Stimulated activated CD8-positive, alpha-beta memory T cell treated with anti-CD3 and anti-CD28 coated beads, Interleukin-15, amount 100 ng/mL, for 24 hours (primary cell): ENCODE data around the gene FLYWCH1.
A peak's percentile ranks its signal among the peaks of the same experiment; 100 is the strongest.
"Not testable (repeated sequence)": the region's sequence is repeated elsewhere in the genome, so short reads cannot be mapped to it uniquely, and the experiment has no call there.

Experiments
- DNase-seq: peaks from one replicate; pipeline ENCODE4 v3.0.0-alpha.2; 2020; ENCODE audit warnings: low read depth

FLYWCH1 gene

GRCh38 chr16:2925951-2926649 lies 14.4 kb downstream of the FLYWCH1 start:
- no peak for DNase-seq

GRCh38 chr16:2926650-2926999 lies 14.9 kb downstream of the FLYWCH1 start:
- DNase-seq = no peak

GRCh38 chr16:2927010-2927646 lies 15.4 kb downstream of the FLYWCH1 start:
- DNase-seq = peak; percentile 66

- DNase-seq = not testable (repeated sequence)
Observed at GRCh38 chr16:2928151-2928550, 16.4 kb downstream of the FLYWCH1 start.

GRCh38 chr16:2928796-2929195 lies 17.1 kb downstream of the FLYWCH1 start:
- DNase-seq = no peak

GRCh38 chr16:2929693-2930092 lies 18.0 kb downstream of the FLYWCH1 start:
- DNase-seq = no peak

- DNase-seq = no peak
Observed at GRCh38 chr16:2930236-2930635, 18.5 kb downstream of the FLYWCH1 start.

- DNase-seq = not testable (repeated sequence)
Observed at GRCh38 chr16:2931231-2931914, 19.6 kb downstream of the FLYWCH1 start.

GRCh38 chr16:2933136-2933535 lies 21.4 kb downstream of the FLYWCH1 start:
- no peak for DNase-seq

GRCh38 chr16:2933701-2934100 lies 22.0 kb downstream of the FLYWCH1 start:
- no peak for DNase-seq

GRCh38 chr16:2934450-2934849 lies 22.7 kb downstream of the FLYWCH1 start:
- DNase-seq = no peak

- no peak for DNase-seq
Observed at GRCh38 chr16:2936436-2937011, 24.8 kb downstream of the FLYWCH1 start.

- no peak for DNase-seq
Observed at GRCh38 chr16:2937170-2937569, 25.4 kb downstream of the FLYWCH1 start.

- no peak for DNase-seq
Observed at GRCh38 chr16:2938206-2938605, 26.5 kb downstream of the FLYWCH1 start.

- DNase-seq = no peak
Observed at GRCh38 chr16:2939968-2940367, 28.2 kb downstream of the FLYWCH1 start.

- DNase-seq = no peak
Observed at GRCh38 chr16:2942045-2942444, 30.3 kb downstream of the FLYWCH1 start.

- DNase-seq = not testable (repeated sequence)
Observed at GRCh38 chr16:2943716-2944115, 32.0 kb downstream of the FLYWCH1 start.

- DNase-seq = no peak
Observed at GRCh38 chr16:2946649-2947048, 34.9 kb downstream of the FLYWCH1 start.

GRCh38 chr16:2948807-2949704 lies 37.3 kb downstream of the FLYWCH1 start:
- DNase-seq = no peak

GRCh38 chr16:2949705-2950352 lies 38.1 kb downstream of the FLYWCH1 start:
- no peak for DNase-seq

GRCh38 chr16:2950353-2950724 lies 38.6 kb downstream of the FLYWCH1 start:
- no peak for DNase-seq
